Colonic mucosa (tissue), 4 donors: ENCODE data around the gene DAND5. TPM values are rescaled to one million over a fixed set of nuclear protein-coding genes. Genes with fewer than 3 reads are reported as not detected.

Experiments
- DNase-seq: peaks from one replicate; pipeline ENCODE4 v3.0.0-alpha.2; 2020
- H3K27ac ChIP-seq: fragments of 200-600 bp; one replicate; pipeline ENCODE4 v1.8.0; 2021
- H3K27me3 ChIP-seq: fragments of 200-600 bp; one replicate; pipeline ENCODE4 v1.8.0; 2021
- H3K36me3 ChIP-seq: fragments of 200-600 bp; one replicate; pipeline ENCODE4 v1.8.0; 2021
- H3K4me1 ChIP-seq: fragments of 200-600 bp; one replicate; pipeline ENCODE4 v1.8.0; 2021; ENCODE audit warnings: mild to moderate bottlenecking
- H3K4me3 ChIP-seq: fragments of 200-600 bp; one replicate; pipeline ENCODE4 v1.8.0; 2021
- H3K9ac ChIP-seq, 2 donors: one replicate each; pipeline ENCODE4 v1.7.0; 2013; ENCODE audit warnings: control low read depth in 2 of 2, low read depth in 2 of 2, low read length in 2 of 2
- H3K9me3 ChIP-seq: fragments of 200-600 bp; one replicate; pipeline ENCODE4 v1.8.0; 2021
- intact Hi-C: fragments of 100-400 bp; cut with DNase I; formaldehyde crosslinking; loops from one replicate; pipeline ENCODE4 v1.14.1; 2022
- total RNA-seq, 2 donors: library from RNA; stranded (reverse); fragmentation: NEBNext Ultra II Directional in 1 of 2; extraction: Animal tissue kit (Norgen Biotek cat#: 25700) in 1 of 2; gene quantifications; one replicate each; pipeline ENCODE4 v1.2.1, GENCODE V29; 2021
- TF ChIP-seq, protein P1 (sequence below): fragments of 200-600 bp; IDR thresholded peaks from one replicate; pipeline ENCODE4 v1.8.0; 2022; ENCODE audit warnings: antibody characterized with exemption, mild to moderate bottlenecking
- donor health status: healthy.
- donor health status: DM: no; HTN: no; CAD: no.
- donor health status: DM: no; HTN: no; CAD: no.

Gene DAND5
- total RNA-seq, 2 donors from 2014 or later, result 0.19 to 0.27 TPM

DNA sequence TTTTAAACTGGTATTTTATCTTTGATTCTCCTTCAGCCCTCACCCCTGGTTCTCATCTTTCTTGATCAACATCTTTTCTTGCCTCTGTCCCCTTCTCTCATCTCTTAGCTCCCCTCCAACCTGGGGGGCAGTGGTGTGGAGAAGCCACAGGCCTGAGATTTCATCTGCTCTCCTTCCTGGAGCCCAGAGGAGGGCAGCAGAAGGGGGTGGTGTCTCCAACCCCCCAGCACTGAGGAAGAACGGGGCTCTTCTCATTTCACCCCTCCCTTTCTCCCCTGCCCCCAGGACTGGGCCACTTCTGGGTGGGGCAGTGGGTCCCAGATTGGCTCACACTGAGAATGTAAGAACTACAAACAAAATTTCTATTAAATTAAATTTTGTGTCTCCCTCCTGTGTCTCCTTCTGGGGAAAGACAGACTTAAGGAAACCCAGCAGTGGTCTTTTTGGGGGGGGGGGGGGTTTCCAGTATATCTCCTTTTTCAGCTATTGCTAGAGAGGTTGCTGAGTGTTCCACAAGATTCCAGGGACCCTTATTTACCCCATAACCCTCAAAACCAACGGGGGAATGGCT, 25.2 kb upstream of the DAND5 start:
- Histone ChIP-seq H3K27ac (no peak overlapping the region), H3K27me3 (no peaks in the 10 kb centered on the region), H3K36me3 (peaks cover 38% of the 10 kb centered on the region), H3K4me1 (peaks cover 28% of the 10 kb centered on the region), H3K4me3 (no peak overlapping the region), H3K9ac (no peak overlapping the region), H3K9me3 (no peaks in the 10 kb centered on the region)
- no peak for DNase-seq
- TF ChIP-seq, protein P1, sequence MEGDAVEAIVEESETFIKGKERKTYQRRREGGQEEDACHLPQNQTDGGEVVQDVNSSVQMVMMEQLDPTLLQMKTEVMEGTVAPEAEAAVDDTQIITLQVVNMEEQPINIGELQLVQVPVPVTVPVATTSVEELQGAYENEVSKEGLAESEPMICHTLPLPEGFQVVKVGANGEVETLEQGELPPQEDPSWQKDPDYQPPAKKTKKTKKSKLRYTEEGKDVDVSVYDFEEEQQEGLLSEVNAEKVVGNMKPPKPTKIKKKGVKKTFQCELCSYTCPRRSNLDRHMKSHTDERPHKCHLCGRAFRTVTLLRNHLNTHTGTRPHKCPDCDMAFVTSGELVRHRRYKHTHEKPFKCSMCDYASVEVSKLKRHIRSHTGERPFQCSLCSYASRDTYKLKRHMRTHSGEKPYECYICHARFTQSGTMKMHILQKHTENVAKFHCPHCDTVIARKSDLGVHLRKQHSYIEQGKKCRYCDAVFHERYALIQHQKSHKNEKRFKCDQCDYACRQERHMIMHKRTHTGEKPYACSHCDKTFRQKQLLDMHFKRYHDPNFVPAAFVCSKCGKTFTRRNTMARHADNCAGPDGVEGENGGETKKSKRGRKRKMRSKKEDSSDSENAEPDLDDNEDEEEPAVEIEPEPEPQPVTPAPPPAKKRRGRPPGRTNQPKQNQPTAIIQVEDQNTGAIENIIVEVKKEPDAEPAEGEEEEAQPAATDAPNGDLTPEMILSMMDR, result no peak
- intact Hi-C loops, result loop anchor here (2.0 kb wide), 1 partner anchor 25 kb away; the partner anchor contains the start of gene SYCE2

- Histone ChIP-seq H3K4me3 (peak within 1 kb of the TSS; percentile 92), H3K27me3 (no peaks in the 10 kb centered on the region), H3K27ac (peak within 1 kb of the TSS; percentile 94), H3K9ac (peak within 1 kb of the TSS; percentile 52 to 90), H3K4me1 (peaks cover 19% of the 10 kb centered on the region), H3K9me3 (no peaks in the 10 kb centered on the region), H3K36me3 (peaks cover 35% of the 10 kb centered on the region)
- intact Hi-C loops, result loop anchor here (2.0 kb wide), 1 partner anchor 27 kb away; the partner anchor contains the start of gene SYCE2
- TF ChIP-seq, protein P1, result no peak
- DNase-seq, result peak; percentile 97
These were observed 23.8 kb upstream of the DAND5 start, which contains the start of gene RAD23A for GRCh38 chr19:12945479-12946091. RAD23A (plus strand) TSS chr19:12945862; CDS start chr19:12945949, 87 bp downstream.

GRCh38 chr19:12946092-12946721, 23.2 kb upstream of the DAND5 start:
- TF ChIP-seq, protein P1, result no peak
- peak; percentile 72 for DNase-seq
- Histone ChIP-seq H3K27ac (peak overlapping the region; percentile 94), H3K9ac (peak overlapping the region; percentile 52 to 90), H3K27me3 (no peaks in the 10 kb centered on the region), H3K4me1 (peaks cover 13% of the 10 kb centered on the region), H3K36me3 (peaks cover 29% of the 10 kb centered on the region), H3K4me3 (peak overlapping the region; percentile 92), H3K9me3 (no peaks in the 10 kb centered on the region)
- intact Hi-C loops, result no loop called here

DNA sequence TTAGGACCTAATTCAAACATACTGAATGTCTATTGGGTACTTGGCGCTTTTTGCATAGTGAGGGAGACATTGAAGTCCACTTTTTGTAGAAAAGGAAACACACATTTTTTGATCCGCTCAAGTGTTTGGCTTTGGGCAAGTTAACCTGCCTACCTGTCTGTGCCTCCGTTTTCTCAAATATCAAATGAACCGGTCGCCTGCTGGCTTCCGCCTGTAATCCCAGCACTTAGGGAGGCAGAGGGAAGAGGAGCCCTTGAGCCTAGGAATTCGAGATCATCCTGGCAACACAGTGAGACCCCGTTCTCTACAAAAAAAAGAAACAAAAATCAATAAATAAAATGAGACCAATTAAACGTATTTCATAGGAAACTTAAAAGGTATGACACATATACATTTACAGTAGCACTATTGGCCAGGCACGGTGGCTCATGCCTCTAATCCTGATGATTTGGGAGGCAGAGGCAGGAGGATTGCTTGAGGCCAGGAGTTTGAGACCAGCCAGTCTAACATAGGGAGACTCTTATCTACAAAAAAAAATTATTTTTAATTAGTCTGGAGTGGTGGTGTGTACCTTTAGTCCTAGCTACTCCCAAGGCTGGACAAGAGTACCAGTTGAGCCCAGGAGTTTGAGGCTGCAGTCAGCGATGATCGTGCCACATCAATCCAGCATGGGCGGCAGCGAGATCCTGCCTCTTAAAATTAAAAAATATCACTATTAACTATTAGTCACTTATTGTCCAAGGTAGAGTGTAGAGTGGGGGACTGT, 22.5 kb upstream of the DAND5 start:
- TF ChIP-seq, protein P1, result no peak
- H3K9ac ChIP-seq, result peak overlapping the region; percentile 52 to 90
- H3K4me1 ChIP-seq, result peaks cover 12% of the 10 kb centered on the region
- peak overlapping the region; percentile 92 for H3K4me3 ChIP-seq
- H3K27me3 ChIP-seq, result no peaks in the 10 kb centered on the region
- intact Hi-C loops, result no loop called here
- peak overlapping the region; percentile 94 for H3K27ac ChIP-seq
- DNase-seq, result no peak
- no peaks in the 10 kb centered on the region for H3K9me3 ChIP-seq
- H3K36me3 ChIP-seq, result peaks cover 24% of the 10 kb centered on the region
